HCT116 (cell line): ENCODE measurements around the gene EYA4. TPM values are rescaled to one million over a fixed set of nuclear protein-coding genes. Genes with fewer than 3 reads are reported as not detected.

Experiments
- ATAC-seq: fragments of 200-7000 bp; cut with Tn5 transposase; 2 replicates; pipeline ENCODE4 v1.9.1; 2020; ENCODE audit warnings: mild to moderate bottlenecking, moderate library complexity
- BruUV-seq: library from RNA; stranded (reverse); fragments of 400-500 nt; replicated peaks from 2 replicates; lab custom pipeline; 2021; lab: Mats Ljungman, UMichigan
- CTCF ChIA-PET: fragments of 300-600 bp; sonication (Branson Sonifier 250); formaldehyde crosslinking; loops from one replicate; lab custom pipeline; 2021; ENCODE audit warnings: antibody characterized with exemption; lab: Charles Lee
- POLR2A ChIA-PET: fragments of 300-600, 350-600 bp; sonication (Branson Sonifier 250); formaldehyde crosslinking; loops from one replicate; lab custom pipeline; 2021; ENCODE audit warnings: antibody characterized with exemption; lab: Charles Lee
- RAD21 ChIA-PET, 2 experiments: fragments of 300-600 bp; sonication (Branson Sonifier 250); formaldehyde crosslinking; loops; one replicate each; lab custom pipeline; 2023; ENCODE audit warnings: low total read pairs in 2 of 2; ENCODE audit not compliant: uncharacterized antibody in 2 of 2, unreplicated experiment in 2 of 2, low non-redundant PET in 1 of 2; lab: Charles Lee
- DNase-seq: peaks from one replicate; pipeline ENCODE4 v3.0.0-alpha.2; 2010; ENCODE audit warnings: low read depth, low spot score
- H2AFZ ChIP-seq: fragments of 200-600 bp; shearing (Covaris generic), sonication (generic); 2 replicates; pipeline ENCODE4 v1.6.1; 2017; ENCODE audit warnings: low read depth, mixed run types, mixed read lengths, antibody characterized with exemption, low read length; ENCODE audit not compliant: poor library complexity, severe bottlenecking
- H3K27ac ChIP-seq: 2 replicates; pipeline ENCODE4 v1.5.1; 2012; ENCODE audit warnings: low read depth, low read length
- H3K27me3 ChIP-seq: fragments of 200-600 bp; sonication (generic); 2 replicates; pipeline ENCODE4 v1.6.1; 2016; ENCODE audit warnings: mixed run types, low read length, mixed read lengths; ENCODE audit not compliant: insufficient read depth
- H3K36me3 ChIP-seq, 2 experiments: fragments of 200-500 bp in 1 of 2; fragments of 200-600 bp in 1 of 2; sonication (Bioruptor generic) in 1 of 2; sonication (generic) in 1 of 2; 2 replicates each; pipeline versions ENCODE4 v1.5.1 to v1.6.1; 2014 to 2016; ENCODE audit warnings: low read length in 2 of 2, inconsistent platforms in 1 of 2, mixed read lengths in 1 of 2, mixed run types in 1 of 2; ENCODE audit not compliant: insufficient read depth in 2 of 2, control insufficient read depth in 1 of 2
- H3K4me1 ChIP-seq, 2 experiments: fragments of 200-600 bp in 1 of 2; sonication (generic) in 1 of 2; 2 replicates each; pipeline versions ENCODE4 v1.5.1 to v1.6.1; 2012 to 2017; ENCODE audit warnings: low read length in 2 of 2, inconsistent platforms in 1 of 2, mild to moderate bottlenecking in 1 of 2, mixed read lengths in 1 of 2, mixed run types in 1 of 2, moderate library complexity in 1 of 2; ENCODE audit not compliant: insufficient read depth in 2 of 2, control insufficient read depth in 1 of 2
- H3K4me2 ChIP-seq: fragments of 200-600 bp; sonication (generic); 2 replicates; pipeline ENCODE4 v1.6.1; 2017; ENCODE audit warnings: mixed run types, low read length, mixed read lengths
- H3K4me3 ChIP-seq, 2 experiments: fragments of 200-600 bp in 1 of 2; sonication (generic) in 1 of 2; replicated peaks in 1 of 2; 2 replicates each; pipeline ENCODE4 v1.5.1; 2011 to 2016; ENCODE audit warnings: low read length in 2 of 2, control low read depth in 1 of 2, low read depth in 1 of 2, mild to moderate bottlenecking in 1 of 2, mixed read lengths in 1 of 2, mixed run types in 1 of 2
- H3K79me2 ChIP-seq: fragments of 200-600 bp; sonication (generic); 2 replicates; pipeline ENCODE4 v1.6.1; 2017; ENCODE audit warnings: mild to moderate bottlenecking, mixed run types, low read length, moderate library complexity, mixed read lengths; ENCODE audit not compliant: insufficient read depth
- H3K9ac ChIP-seq: fragments of 200-600 bp; sonication (generic); 2 replicates; pipeline ENCODE4 v1.6.1; 2016; ENCODE audit warnings: low read length, mixed read lengths
- H3K9me2 ChIP-seq: fragments of 200-600 bp; sonication (generic), shearing (Covaris generic); 2 replicates; pipeline ENCODE4 v1.6.1; 2017; ENCODE audit warnings: mixed run types, mild to moderate bottlenecking, moderate library complexity; ENCODE audit not compliant: insufficient read depth
- H3K9me3 ChIP-seq, 2 experiments: fragments of 200-500 bp in 1 of 2; fragments of 200-600 bp in 1 of 2; sonication (Bioruptor generic) in 1 of 2; sonication (generic) in 1 of 2; 2 replicates each; pipeline ENCODE4 v1.6.1; 2014 to 2017; ENCODE audit warnings: low read length in 2 of 2, mixed read lengths in 2 of 2, inconsistent platforms in 1 of 2, low read depth in 1 of 2, mild to moderate bottlenecking in 1 of 2, mixed run types in 1 of 2, moderate library complexity in 1 of 2; ENCODE audit not compliant: control insufficient read depth in 1 of 2, insufficient read depth in 1 of 2
- H4K20me1 ChIP-seq: fragments of 200-600 bp; sonication (generic), shearing (Covaris generic); 2 replicates; pipeline ENCODE4 v1.6.1; 2017; ENCODE audit warnings: mixed run types, mild to moderate bottlenecking, moderate library complexity; ENCODE audit not compliant: insufficient read depth
- CBX3 ChIP-seq: IDR thresholded peaks from 2 replicates; pipeline ENCODE4 v1.6.1; 2012; ENCODE audit warnings: low read depth
- EGR1 ChIP-seq: IDR thresholded peaks from 2 replicates; pipeline ENCODE4 v1.6.1; 2012; ENCODE audit warnings: low read depth
- ELF1 ChIP-seq: IDR thresholded peaks from 2 replicates; pipeline ENCODE4 v1.6.1; 2012; ENCODE audit warnings: low read depth, borderline replicate concordance
- EZH2 ChIP-seq: fragments of 200-600 bp; sonication (generic); IDR thresholded peaks from 2 replicates; pipeline ENCODE4 v1.6.1; 2017; ENCODE audit warnings: antibody characterized with exemption, mixed run types
- FOSL1 ChIP-seq: IDR thresholded peaks from 2 replicates; pipeline ENCODE4 v1.6.1; 2012; ENCODE audit warnings: low read depth
- JUND ChIP-seq: IDR thresholded peaks from 2 replicates; pipeline ENCODE4 v1.6.1; 2012
- POLR2AphosphoS5 ChIP-seq: IDR thresholded peaks from 2 replicates; pipeline ENCODE4 v1.6.1; 2011; ENCODE audit warnings: mild to moderate bottlenecking, low read depth, low read length, moderate library complexity
- REST ChIP-seq: IDR thresholded peaks from 2 replicates; pipeline ENCODE4 v1.6.1; 2012; ENCODE audit warnings: low read depth
- SIN3A ChIP-seq: IDR thresholded peaks from 2 replicates; pipeline ENCODE4 v1.6.1; 2012; ENCODE audit warnings: low read depth
- SP1 ChIP-seq: IDR thresholded peaks from 2 replicates; pipeline ENCODE4 v1.6.1; 2012; ENCODE audit warnings: low read depth
- SRF ChIP-seq: IDR thresholded peaks from 2 replicates; pipeline ENCODE4 v1.6.1; 2012; ENCODE audit warnings: low read depth
- YY1 ChIP-seq: IDR thresholded peaks from 2 replicates; pipeline ENCODE4 v1.6.1; 2011; ENCODE audit warnings: low read length, low read depth, moderate library complexity, mild to moderate bottlenecking; ENCODE audit not compliant: insufficient replicate concordance; ENCODE audit errors: extremely low read depth
- ZBTB33 ChIP-seq: IDR thresholded peaks from 2 replicates; pipeline ENCODE4 v1.6.1; 2011; ENCODE audit warnings: mild to moderate bottlenecking, low read length, moderate library complexity; ENCODE audit not compliant: insufficient replicate concordance; ENCODE audit errors: extremely low read depth
- ZNF274 ChIP-seq: fragments of 200-500 bp; sonication (Bioruptor generic); IDR thresholded peaks from 2 replicates; pipeline ENCODE4 v1.6.1; 2014; ENCODE audit warnings: mild to moderate bottlenecking, low read depth, low read length, inconsistent platforms
- intact Hi-C: fragments of 100-400 bp; cut with micrococcal nuclease; formaldehyde crosslinking; loops from 2 replicates; pipeline ENCODE4 v1.10.0; 2022
- total RNA-seq: library from RNA; stranded (reverse); gene quantifications from one replicate; pipeline ENCODE4 v1.2.1, GENCODE V29; 2021; ENCODE audit not compliant: unreplicated experiment
- TF ChIP-seq, protein P1 (sequence below), 3 experiments: fragments of 200-600 bp in 1 of 3; sonication (generic) in 1 of 3; IDR thresholded peaks in 2 of 3; conservative IDR thresholded peaks in 1 of 3; 2 replicates each; pipeline ENCODE4 v1.5.1; 2012 to 2017; ENCODE audit warnings: low read depth in 2 of 3, low read length in 2 of 3, antibody characterized with exemption in 1 of 3, borderline replicate concordance in 1 of 3, control low read depth in 1 of 3, mild to moderate bottlenecking in 1 of 3, mixed read lengths in 1 of 3, mixed run types in 1 of 3, moderate library complexity in 1 of 3; ENCODE audit not compliant: insufficient read depth in 1 of 3

The EYA4 gene
- total RNA-seq, 1 experiment from 2014 or later: not detected

DNA sequence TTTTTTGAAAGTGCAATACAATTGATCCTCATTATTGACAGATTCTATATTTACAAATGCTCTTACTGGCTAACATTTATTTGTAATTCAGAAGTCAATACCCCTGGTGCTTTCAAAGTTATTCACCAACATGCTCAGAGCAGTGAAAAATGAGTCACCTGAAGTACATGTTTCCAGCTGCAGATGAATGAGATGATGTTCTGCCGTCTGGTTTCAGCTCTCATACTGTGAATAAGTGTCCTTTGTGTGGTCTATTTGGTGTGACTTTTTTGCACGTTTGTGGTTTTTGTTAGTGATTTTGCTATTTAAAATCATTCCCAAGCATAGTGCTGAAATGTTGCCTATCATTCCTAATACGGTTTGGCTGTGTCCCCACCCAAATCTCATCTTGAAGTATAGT, 22.3 kb upstream of the EYA4 start:
- no peak overlapping the region for H3K9ac ChIP-seq
- TF ChIP-seq YY1: no peak
- no peak for TF ChIP-seq EZH2
- TF ChIP-seq JUND: no peak
- TF ChIP-seq CBX3: no peak
- TF ChIP-seq FOSL1: no peak
- no peak for TF ChIP-seq SIN3A
- no peak for TF ChIP-seq SRF
- TF ChIP-seq SP1: no peak
- TF ChIP-seq, protein P1, sequence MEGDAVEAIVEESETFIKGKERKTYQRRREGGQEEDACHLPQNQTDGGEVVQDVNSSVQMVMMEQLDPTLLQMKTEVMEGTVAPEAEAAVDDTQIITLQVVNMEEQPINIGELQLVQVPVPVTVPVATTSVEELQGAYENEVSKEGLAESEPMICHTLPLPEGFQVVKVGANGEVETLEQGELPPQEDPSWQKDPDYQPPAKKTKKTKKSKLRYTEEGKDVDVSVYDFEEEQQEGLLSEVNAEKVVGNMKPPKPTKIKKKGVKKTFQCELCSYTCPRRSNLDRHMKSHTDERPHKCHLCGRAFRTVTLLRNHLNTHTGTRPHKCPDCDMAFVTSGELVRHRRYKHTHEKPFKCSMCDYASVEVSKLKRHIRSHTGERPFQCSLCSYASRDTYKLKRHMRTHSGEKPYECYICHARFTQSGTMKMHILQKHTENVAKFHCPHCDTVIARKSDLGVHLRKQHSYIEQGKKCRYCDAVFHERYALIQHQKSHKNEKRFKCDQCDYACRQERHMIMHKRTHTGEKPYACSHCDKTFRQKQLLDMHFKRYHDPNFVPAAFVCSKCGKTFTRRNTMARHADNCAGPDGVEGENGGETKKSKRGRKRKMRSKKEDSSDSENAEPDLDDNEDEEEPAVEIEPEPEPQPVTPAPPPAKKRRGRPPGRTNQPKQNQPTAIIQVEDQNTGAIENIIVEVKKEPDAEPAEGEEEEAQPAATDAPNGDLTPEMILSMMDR (IDR thresholded peaks at IDR 0.05 in 2 of 3, conservative IDR thresholded peaks at IDR 0.05 in 1 of 3; ENCODE audit: borderline replicate concordance in 1 of 3, insufficient read depth in 1 of 3, low read depth in 2 of 3, low read length in 2 of 3): no peak
- TF ChIP-seq POLR2AphosphoS5: no peak
- no peak for TF ChIP-seq REST
- no peak for TF ChIP-seq ELF1
- TF ChIP-seq ZBTB33: no peak
- no peak for TF ChIP-seq EGR1
- no peak for TF ChIP-seq ZNF274
- CTCF ChIA-PET: no interaction called here
- no peak overlapping the region for H3K4me2 ChIP-seq
- no peaks in the 10 kb centered on the region for H3K27me3 ChIP-seq
- no peaks in the 10 kb centered on the region for H3K79me2 ChIP-seq
- H3K27ac ChIP-seq: no peak overlapping the region
- H3K9me3 ChIP-seq: no peaks in the 10 kb centered on the region
- intact Hi-C loops: no loop called here
- no peaks in the 10 kb centered on the region for H3K9me2 ChIP-seq
- no peaks in the 10 kb centered on the region for H4K20me1 ChIP-seq
- POLR2A ChIA-PET: no interaction called here
- DNase-seq (no peak), ATAC-seq (no peak)
- BruUV-seq: no TSS peak
- no peaks in the 10 kb centered on the region for H3K4me1 ChIP-seq
- no peaks in the 10 kb centered on the region for H3K36me3 ChIP-seq
- RAD21 ChIA-PET: no interaction called here
- H3K4me3 ChIP-seq: no peak overlapping the region
- no peak overlapping the region for H2AFZ ChIP-seq
